K562 (cell line): Measurements from ENCODE around the gene SEC22C. TPM values are rescaled to one million over a fixed set of nuclear protein-coding genes. Genes with fewer than 3 reads are reported as not detected.

Source experiments
- KDM1A ChIP-seq, 2 experiments: fragments of 450-650 bp; IDR thresholded peaks; 2 replicates each; pipeline ENCODE4 v1.6.1; 2016; ENCODE audit warnings: mild to moderate bottlenecking in 2 of 2
- MAFK ChIP-seq: IDR thresholded peaks from 2 replicates; pipeline ENCODE4 v1.6.1; 2011; ENCODE audit warnings: low read length, improper control_type of control experiment
- MLX ChIP-seq, 2 experiments: fragments of 450-650 bp in 1 of 2; sonication (generic) in 1 of 2; formaldehyde crosslinking; conservative IDR thresholded peaks; 2 replicates each; pipeline versions ENCODE4 v1.4.0 to v1.8.1; 2020 to 2022; ENCODE audit warnings: mild to moderate bottlenecking in 1 of 2, missing genetic modification reagents in 1 of 2
- POLR3A ChIP-seq: IDR thresholded peaks from 2 replicates; pipeline ENCODE4 v1.6.1; 2011; ENCODE audit warnings: borderline replicate concordance, mild to moderate bottlenecking, moderate library complexity; ENCODE audit not compliant: insufficient read length, insufficient read depth; ENCODE audit errors: extremely low read depth
- SNIP1 ChIP-seq: fragments of 450-650 bp; IDR thresholded peaks from 2 replicates; pipeline ENCODE4 v1.7.1; 2017; ENCODE audit warnings: low read depth, mild to moderate bottlenecking
- ZFP1 ChIP-seq: fragments of 450-650 bp; formaldehyde crosslinking; IDR thresholded peaks from 2 replicates; pipeline ENCODE4 v1.4.0; 2020; ENCODE audit warnings: mild to moderate bottlenecking, mixed read lengths
- polyA plus RNA-seq, 8 experiments: library from polyadenylated mRNA; depleted of rRNA in 4 of 8; stranded (reverse) in 5 of 8; unstranded in 3 of 8; fragments of >200 nt; fragmentation: Nextera tagmentation in 2 of 8; fragmentation: Illumina TruSeq in 1 of 8; extraction: Ambion mirVana in 2 of 8; extraction: Trizol in 1 of 8; gene quantifications; 2 replicates each; pipeline versions ENCODE4 v1.2.1 to v1.2.3, GENCODE V29; 2011 to 2014; ENCODE audit warnings: inconsistent platforms in 1 of 8, missing spikeins in 1 of 8
- total RNA-seq, 7 experiments: library from RNA; depleted of rRNA in 6 of 7; stranded (reverse); fragments of >200 nt in 6 of 7; fragmentation: Illumina TruSeq in 2 of 7; extraction: Trizol in 2 of 7; gene quantifications; 2 replicates each; pipeline versions ENCODE4 v1.2.1 to v1.2.3, GENCODE V29; 2011 to 2021; ENCODE audit warnings: low replicate concordance in 1 of 7
- TF ChIP-seq, protein P1 (sequence below): fragments of 150-350 bp; IDR thresholded peaks from 2 replicates; pipeline ENCODE4 v1.6.1; 2014; ENCODE audit warnings: low read depth, mild to moderate bottlenecking, low read length, borderline replicate concordance
- TF ChIP-seq, protein P2 (sequence below), 2 experiments: IDR thresholded peaks; 2 replicates each; pipeline ENCODE4 v1.6.1; 2011; ENCODE audit warnings: borderline replicate concordance in 1 of 2, control low read depth in 1 of 2, low read depth in 1 of 2, low read length in 1 of 2, mild to moderate bottlenecking in 1 of 2, mixed read lengths in 1 of 2, moderate library complexity in 1 of 2; ENCODE audit not compliant: insufficient read depth in 1 of 2, insufficient read length in 1 of 2, poor library complexity in 1 of 2, severe bottlenecking in 1 of 2; ENCODE audit errors: extremely low read depth in 1 of 2
- TF ChIP-seq, protein P3 (sequence below): fragments of 250-450 bp; sonication (Bioruptor Pico); IDR thresholded peaks from 2 replicates; pipeline ENCODE4 v1.4.0; 2020
- TF ChIP-seq, protein P4 (sequence below): fragments of 250-450 bp; sonication (Bioruptor Pico); IDR thresholded peaks from 2 replicates; pipeline ENCODE4 v1.5.0; 2021; ENCODE audit warnings: mild to moderate bottlenecking, moderate library complexity

Gene SEC22C
- total and polyA plus RNA-seq, 9 of the 15 experiments (the other 6 are each of a cell fraction or from before 2014, with no cell fraction given): 35.6 to 68.4 (median 50.7) TPM

DNA sequence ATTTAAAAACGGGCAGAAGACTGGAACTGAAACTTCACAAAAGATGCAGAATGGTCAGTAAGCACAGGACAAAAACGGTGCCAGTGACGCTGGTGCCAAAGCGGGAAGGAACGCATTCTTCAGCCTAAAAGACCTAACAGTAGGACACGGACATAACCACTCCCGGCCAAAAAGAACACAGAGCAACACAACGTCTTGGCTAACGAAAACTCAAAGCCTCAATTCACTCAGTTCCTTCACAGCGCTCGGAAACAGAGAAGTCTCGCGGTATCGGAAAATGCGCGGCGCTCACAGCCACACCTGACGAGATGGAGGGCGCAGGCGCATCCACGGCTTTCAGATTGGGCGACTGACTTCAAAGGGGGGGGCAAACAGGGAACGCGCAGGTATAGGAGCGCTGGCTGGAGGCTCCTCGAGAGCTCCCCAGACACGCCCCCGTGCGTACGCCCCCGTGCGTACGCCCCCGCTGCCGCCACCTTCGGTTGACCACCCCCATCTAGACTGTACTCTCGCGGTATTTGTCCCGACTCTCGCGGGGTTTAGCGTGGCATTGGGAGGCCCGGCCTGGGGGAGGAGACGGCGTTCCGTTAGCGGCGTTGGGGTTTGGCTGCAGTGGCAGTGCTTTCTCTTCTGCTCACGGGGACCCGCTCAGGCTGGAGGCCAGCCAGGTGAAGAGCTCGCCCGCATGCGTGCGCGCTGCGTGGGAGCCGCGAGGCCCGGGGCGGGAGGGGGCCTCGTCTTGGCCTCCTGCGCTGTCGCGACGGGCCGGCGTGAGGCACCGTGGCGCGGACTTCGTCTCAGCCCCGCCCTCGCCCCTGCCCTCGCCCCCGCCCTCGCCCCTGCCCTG, 18.6 kb upstream of the SEC22C start, which contains the start of gene NKTR (continued):
- TF ChIP-seq, protein P1, sequence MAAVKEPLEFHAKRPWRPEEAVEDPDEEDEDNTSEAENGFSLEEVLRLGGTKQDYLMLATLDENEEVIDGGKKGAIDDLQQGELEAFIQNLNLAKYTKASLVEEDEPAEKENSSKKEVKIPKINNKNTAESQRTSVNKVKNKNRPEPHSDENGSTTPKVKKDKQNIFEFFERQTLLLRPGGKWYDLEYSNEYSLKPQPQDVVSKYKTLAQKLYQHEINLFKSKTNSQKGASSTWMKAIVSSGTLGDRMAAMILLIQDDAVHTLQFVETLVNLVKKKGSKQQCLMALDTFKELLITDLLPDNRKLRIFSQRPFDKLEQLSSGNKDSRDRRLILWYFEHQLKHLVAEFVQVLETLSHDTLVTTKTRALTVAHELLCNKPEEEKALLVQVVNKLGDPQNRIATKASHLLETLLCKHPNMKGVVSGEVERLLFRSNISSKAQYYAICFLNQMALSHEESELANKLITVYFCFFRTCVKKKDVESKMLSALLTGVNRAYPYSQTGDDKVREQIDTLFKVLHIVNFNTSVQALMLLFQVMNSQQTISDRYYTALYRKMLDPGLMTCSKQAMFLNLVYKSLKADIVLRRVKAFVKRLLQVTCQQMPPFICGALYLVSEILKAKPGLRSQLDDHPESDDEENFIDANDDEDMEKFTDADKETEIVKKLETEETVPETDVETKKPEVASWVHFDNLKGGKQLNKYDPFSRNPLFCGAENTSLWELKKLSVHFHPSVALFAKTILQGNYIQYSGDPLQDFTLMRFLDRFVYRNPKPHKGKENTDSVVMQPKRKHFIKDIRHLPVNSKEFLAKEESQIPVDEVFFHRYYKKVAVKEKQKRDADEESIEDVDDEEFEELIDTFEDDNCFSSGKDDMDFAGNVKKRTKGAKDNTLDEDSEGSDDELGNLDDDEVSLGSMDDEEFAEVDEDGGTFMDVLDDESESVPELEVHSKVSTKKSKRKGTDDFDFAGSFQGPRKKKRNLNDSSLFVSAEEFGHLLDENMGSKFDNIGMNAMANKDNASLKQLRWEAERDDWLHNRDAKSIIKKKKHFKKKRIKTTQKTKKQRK: peak; percentile 65; the same call in 1 of the 2 replicates
- TF ChIP-seq MAFK: 0 out of 2 replicates have a peak, but pooled peaks have one; percentile 3
- TF ChIP-seq ZFP1 (CRISPR knock-in tag): no peak
- TF ChIP-seq, protein P2, sequence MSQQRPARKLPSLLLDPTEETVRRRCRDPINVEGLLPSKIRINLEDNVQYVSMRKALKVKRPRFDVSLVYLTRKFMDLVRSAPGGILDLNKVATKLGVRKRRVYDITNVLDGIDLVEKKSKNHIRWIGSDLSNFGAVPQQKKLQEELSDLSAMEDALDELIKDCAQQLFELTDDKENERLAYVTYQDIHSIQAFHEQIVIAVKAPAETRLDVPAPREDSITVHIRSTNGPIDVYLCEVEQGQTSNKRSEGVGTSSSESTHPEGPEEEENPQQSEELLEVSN (IDR thresholded peaks at IDR 0.05; ENCODE audit: borderline replicate concordance in 1 of 2, extremely low read depth in 1 of 2, insufficient read depth in 1 of 2, insufficient read length in 1 of 2, low read depth in 1 of 2, low read length in 1 of 2, poor library complexity in 1 of 2, severe bottlenecking in 1 of 2): peak; percentile 83 to 95
- TF ChIP-seq, protein P3, sequence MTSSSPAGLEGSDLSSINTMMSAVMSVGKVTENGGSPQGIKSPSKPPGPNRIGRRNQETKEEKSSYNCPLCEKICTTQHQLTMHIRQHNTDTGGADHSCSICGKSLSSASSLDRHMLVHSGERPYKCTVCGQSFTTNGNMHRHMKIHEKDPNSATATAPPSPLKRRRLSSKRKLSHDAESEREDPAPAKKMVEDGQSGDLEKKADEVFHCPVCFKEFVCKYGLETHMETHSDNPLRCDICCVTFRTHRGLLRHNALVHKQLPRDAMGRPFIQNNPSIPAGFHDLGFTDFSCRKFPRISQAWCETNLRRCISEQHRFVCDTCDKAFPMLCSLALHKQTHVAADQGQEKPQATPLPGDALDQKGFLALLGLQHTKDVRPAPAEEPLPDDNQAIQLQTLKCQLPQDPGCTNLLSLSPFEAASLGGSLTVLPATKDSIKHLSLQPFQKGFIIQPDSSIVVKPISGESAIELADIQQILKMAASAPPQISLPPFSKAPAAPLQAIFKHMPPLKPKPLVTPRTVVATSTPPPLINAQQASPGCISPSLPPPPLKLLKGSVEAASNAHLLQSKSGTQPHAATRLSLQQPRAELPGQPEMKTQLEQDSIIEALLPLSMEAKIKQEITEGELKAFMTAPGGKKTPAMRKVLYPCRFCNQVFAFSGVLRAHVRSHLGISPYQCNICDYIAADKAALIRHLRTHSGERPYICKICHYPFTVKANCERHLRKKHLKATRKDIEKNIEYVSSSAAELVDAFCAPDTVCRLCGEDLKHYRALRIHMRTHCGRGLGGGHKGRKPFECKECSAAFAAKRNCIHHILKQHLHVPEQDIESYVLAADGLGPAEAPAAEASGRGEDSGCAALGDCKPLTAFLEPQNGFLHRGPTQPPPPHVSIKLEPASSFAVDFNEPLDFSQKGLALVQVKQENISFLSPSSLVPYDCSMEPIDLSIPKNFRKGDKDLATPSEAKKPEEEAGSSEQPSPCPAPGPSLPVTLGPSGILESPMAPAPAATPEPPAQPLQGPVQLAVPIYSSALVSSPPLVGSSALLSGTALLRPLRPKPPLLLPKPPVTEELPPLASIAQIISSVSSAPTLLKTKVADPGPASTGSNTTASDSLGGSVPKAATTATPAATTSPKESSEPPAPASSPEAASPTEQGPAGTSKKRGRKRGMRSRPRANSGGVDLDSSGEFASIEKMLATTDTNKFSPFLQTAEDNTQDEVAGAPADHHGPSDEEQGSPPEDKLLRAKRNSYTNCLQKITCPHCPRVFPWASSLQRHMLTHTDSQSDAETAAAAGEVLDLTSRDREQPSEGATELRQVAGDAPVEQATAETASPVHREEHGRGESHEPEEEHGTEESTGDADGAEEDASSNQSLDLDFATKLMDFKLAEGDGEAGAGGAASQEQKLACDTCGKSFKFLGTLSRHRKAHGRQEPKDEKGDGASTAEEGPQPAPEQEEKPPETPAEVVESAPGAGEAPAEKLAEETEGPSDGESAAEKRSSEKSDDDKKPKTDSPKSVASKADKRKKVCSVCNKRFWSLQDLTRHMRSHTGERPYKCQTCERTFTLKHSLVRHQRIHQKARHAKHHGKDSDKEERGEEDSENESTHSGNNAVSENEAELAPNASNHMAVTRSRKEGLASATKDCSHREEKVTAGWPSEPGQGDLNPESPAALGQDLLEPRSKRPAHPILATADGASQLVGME: no peak
- no peak for TF ChIP-seq SNIP1
- TF ChIP-seq KDM1A (IDR thresholded peaks at IDR 0.05): no peak
- no peak for TF ChIP-seq POLR3A
- TF ChIP-seq, protein P4, sequence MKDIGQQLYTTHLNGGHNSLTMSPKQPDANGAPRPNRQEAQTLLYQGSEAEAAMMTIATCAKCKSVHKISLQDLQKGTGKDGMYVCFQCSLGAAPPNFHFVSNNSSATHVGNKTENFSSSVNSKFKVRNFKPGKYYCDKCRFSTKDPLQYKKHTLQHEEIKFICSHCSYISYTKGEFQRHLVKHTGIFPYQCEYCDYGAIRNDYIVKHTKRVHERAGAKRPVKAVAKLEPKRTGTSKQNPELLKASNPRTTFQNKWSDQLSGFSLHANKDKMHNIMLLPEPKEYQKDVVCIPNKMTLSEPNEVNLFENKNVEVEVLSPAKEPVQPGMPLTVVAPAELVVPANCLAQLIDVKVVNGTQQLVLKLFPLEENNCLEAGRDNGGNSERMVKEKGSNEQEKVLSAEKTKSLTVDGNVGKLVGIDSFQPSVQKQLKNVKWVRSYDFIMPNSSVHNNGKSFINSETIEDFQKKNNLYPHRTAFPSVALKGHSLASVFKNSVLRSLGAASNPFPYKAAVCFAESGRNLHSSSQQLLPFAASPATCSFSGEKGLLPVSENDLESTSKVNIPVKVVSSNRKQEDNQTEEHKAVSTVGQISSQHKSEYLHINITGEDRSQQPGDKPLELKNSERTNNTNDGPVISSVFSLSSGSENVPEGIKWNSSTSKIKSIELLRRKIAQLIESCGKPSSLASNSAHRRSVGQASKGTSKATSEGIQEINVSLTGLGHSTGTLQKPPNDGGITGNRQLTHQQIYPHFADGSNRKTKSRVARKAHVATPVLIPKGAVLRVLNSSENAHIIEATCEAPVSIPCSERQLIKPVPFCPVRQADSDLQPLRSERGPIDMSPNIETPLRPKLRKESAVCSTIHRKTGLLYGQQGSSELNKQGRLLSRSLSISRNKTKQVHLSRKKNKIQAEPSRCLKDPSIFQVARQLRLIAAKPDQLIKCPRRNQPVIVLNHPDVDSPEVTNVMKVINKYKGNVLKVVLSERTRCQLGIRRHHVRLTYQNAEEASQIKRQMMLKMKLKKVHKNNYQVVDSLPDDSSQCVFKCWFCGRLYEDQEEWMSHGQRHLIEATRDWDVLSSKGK: no peak
- no peak for TF ChIP-seq MLX (CRISPR knock-in tag; conservative IDR thresholded peaks at IDR 0.05)
